WTC11 (cell line): ENCODE data around the gene DYSF. TPM values are rescaled to one million over a fixed set of nuclear protein-coding genes. Genes with fewer than 3 reads are reported as not detected.

Experiments
- ATAC-seq: fragments of 200-7000 bp; cut with Tn5 transposase; 2 replicates; pipeline ENCODE4 v1.10.0; 2021; ENCODE audit warnings: mild to moderate bottlenecking, moderate library complexity
- CTCF ChIA-PET: fragments of 300-600 bp; sonication (Branson Sonifier 250); formaldehyde crosslinking; loops from one replicate; lab custom pipeline; 2021; ENCODE audit warnings: antibody characterized with exemption; lab: Charles Lee
- POLR2A ChIA-PET: fragments of 350-600 bp; sonication (Branson Sonifier 250); formaldehyde crosslinking; loops from one replicate; lab custom pipeline; 2021; ENCODE audit warnings: antibody characterized with exemption; lab: Charles Lee
- DNase-seq: peaks from one replicate; pipeline ENCODE4 v3.0.0; 2021; ENCODE audit warnings: low spot score
- H3K27ac Mint-ChIP-seq: 2 replicates; pipeline ENCODE4 v1.8.0; 2021; ENCODE audit warnings: mixed read lengths
- H3K27me3 Mint-ChIP-seq: 2 replicates; pipeline ENCODE4 v1.8.0; 2021; ENCODE audit warnings: low read depth, mild to moderate bottlenecking, moderate library complexity, mixed read lengths
- H3K36me3 Mint-ChIP-seq: 2 replicates; pipeline ENCODE4 v1.8.0; 2021; ENCODE audit warnings: mixed read lengths
- H3K4me1 Mint-ChIP-seq: 2 replicates; pipeline ENCODE4 v1.8.0; 2022; ENCODE audit warnings: mixed read lengths
- H3K4me3 Mint-ChIP-seq: 2 replicates; pipeline ENCODE4 v1.8.0; 2021; ENCODE audit warnings: mild to moderate bottlenecking, moderate library complexity, mixed read lengths
- H3K9me3 Mint-ChIP-seq: 2 replicates; pipeline ENCODE4 v1.8.0; 2021; ENCODE audit warnings: mixed read lengths
- ATF1 ChIP-seq: sonication (generic); formaldehyde crosslinking; IDR thresholded peaks from 2 replicates; pipeline ENCODE4 v1.8.1; 2023; ENCODE audit warnings: mild to moderate bottlenecking, moderate library complexity, missing genetic modification reagents
- ATF6 ChIP-seq: sonication (generic); formaldehyde crosslinking; IDR thresholded peaks from 2 replicates; pipeline ENCODE4 v1.8.1; 2023; ENCODE audit warnings: mild to moderate bottlenecking, missing genetic modification reagents
- ETV6 ChIP-seq: sonication (generic); formaldehyde crosslinking; IDR thresholded peaks from 2 replicates; pipeline ENCODE4 v1.8.1; 2022; ENCODE audit warnings: mild to moderate bottlenecking, missing genetic modification reagents
- FOXK1 ChIP-seq: sonication (generic); formaldehyde crosslinking; IDR thresholded peaks from 2 replicates; pipeline ENCODE4 v1.8.0; 2022; ENCODE audit warnings: mild to moderate bottlenecking, moderate library complexity, missing genetic modification reagents
- MYBL2 ChIP-seq: sonication (generic); formaldehyde crosslinking; IDR thresholded peaks from 2 replicates; pipeline ENCODE4 v1.8.1; 2023; ENCODE audit warnings: mild to moderate bottlenecking, moderate library complexity, missing genetic modification reagents
- PRDM15 ChIP-seq: sonication (generic); formaldehyde crosslinking; IDR thresholded peaks from 2 replicates; pipeline ENCODE4 v1.8.0; 2022; ENCODE audit warnings: missing genetic modification reagents
- PRRX2 ChIP-seq: fragments of 250-450 bp; sonication (Bioruptor Pico); IDR thresholded peaks from 2 replicates; pipeline ENCODE4 v1.8.0; 2021; ENCODE audit warnings: mild to moderate bottlenecking
- TP53 ChIP-seq: sonication (generic); formaldehyde crosslinking; IDR thresholded peaks from 2 replicates; pipeline ENCODE4 v1.8.1; 2023; ENCODE audit warnings: mild to moderate bottlenecking, missing genetic modification reagents
- USF2 ChIP-seq: sonication (generic); formaldehyde crosslinking; IDR thresholded peaks from 2 replicates; pipeline ENCODE4 v1.8.1; 2023; ENCODE audit warnings: mild to moderate bottlenecking, missing genetic modification reagents, moderate library complexity
- ZNF232 ChIP-seq: sonication (generic); formaldehyde crosslinking; IDR thresholded peaks from 2 replicates; pipeline ENCODE4 v1.8.0; 2022; ENCODE audit warnings: mild to moderate bottlenecking, missing genetic modification reagents
- ZNF281 ChIP-seq: sonication (generic); formaldehyde crosslinking; IDR thresholded peaks from 2 replicates; pipeline ENCODE4 v1.8.0; 2023; ENCODE audit warnings: mild to moderate bottlenecking, missing genetic modification reagents
- ZNF396 ChIP-seq: fragments of 250-450 bp; sonication (Bioruptor Pico); IDR thresholded peaks from 2 replicates; pipeline ENCODE4 v1.8.0; 2021; ENCODE audit warnings: mild to moderate bottlenecking, moderate library complexity, borderline replicate concordance
- ZNF425 ChIP-seq: fragments of 250-450 bp; sonication (Bioruptor Pico); conservative IDR thresholded peaks from 2 replicates; pipeline ENCODE4 v1.9.0; 2021; ENCODE audit warnings: mild to moderate bottlenecking
- total RNA-seq: library from RNA; stranded (reverse); gene quantifications from 3 replicates; pipeline ENCODE4 v1.2.3, GENCODE V29; 2021
- TF ChIP-seq, protein P1 (sequence below): sonication (generic); formaldehyde crosslinking; IDR thresholded peaks from 2 replicates; pipeline ENCODE4 v1.8.1; 2022; ENCODE audit warnings: low read depth, mild to moderate bottlenecking, moderate library complexity, missing genetic modification reagents, borderline replicate concordance
- TF ChIP-seq, protein P2 (sequence below): fragments of 250-450 bp; sonication (Bioruptor Pico); IDR thresholded peaks from 2 replicates; pipeline ENCODE4 v1.9.0; 2021; ENCODE audit warnings: mild to moderate bottlenecking
- TF ChIP-seq, protein P3 (sequence below): fragments of 250-450 bp; sonication (Bioruptor Pico); IDR thresholded peaks from 2 replicates; pipeline ENCODE4 v1.9.0; 2021; ENCODE audit warnings: mild to moderate bottlenecking

DYSF gene
- total RNA-seq, 1 experiment from 2014 or later, result 14.8 TPM

GRCh38 chr2:71609958-71610357 is 156.6 kb downstream of the DYSF start:
- Mint-ChIP-seq H3K9me3 (no peaks in the 10 kb centered on the region), H3K27ac (no peak overlapping the region), H3K4me3 (no peak overlapping the region), H3K36me3 (no peaks in the 10 kb centered on the region), H3K4me1 (peaks cover 11% of the 10 kb centered on the region), H3K27me3 (0 out of 2 replicates have a peak, but pooled peaks cover 2% of the 10 kb centered on the region)
- POLR2A ChIA-PET, result no interaction called here
- ATAC-seq, result no peak
- no peak for DNase-seq
- CTCF ChIA-PET, result no interaction called here
- TF ChIP-seq USF2 (CRISPR knock-in tag) (no peak), FOXK1 (CRISPR knock-in tag) (no peak), ZNF232 (CRISPR knock-in tag) (no peak), PRDM15 (CRISPR knock-in tag) (no peak), ATF1 (CRISPR knock-in tag) (no peak), PRRX2 (CRISPR knock-in tag) (no peak), ZNF396 (CRISPR knock-in tag) (no peak), TP53 (no peak), ETV6 (CRISPR knock-in tag) (no peak), ZNF281 (CRISPR knock-in tag) (no peak), MYBL2 (no peak), ATF6 (CRISPR knock-in tag) (no peak), ZNF425 (CRISPR knock-in tag) (no peak)
- TF ChIP-seq, protein P1, sequence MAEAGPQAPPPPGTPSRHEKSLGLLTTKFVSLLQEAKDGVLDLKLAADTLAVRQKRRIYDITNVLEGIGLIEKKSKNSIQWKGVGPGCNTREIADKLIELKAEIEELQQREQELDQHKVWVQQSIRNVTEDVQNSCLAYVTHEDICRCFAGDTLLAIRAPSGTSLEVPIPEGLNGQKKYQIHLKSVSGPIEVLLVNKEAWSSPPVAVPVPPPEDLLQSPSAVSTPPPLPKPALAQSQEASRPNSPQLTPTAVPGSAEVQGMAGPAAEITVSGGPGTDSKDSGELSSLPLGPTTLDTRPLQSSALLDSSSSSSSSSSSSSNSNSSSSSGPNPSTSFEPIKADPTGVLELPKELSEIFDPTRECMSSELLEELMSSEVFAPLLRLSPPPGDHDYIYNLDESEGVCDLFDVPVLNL (CRISPR knock-in tag), result no peak
- TF ChIP-seq, protein P2, sequence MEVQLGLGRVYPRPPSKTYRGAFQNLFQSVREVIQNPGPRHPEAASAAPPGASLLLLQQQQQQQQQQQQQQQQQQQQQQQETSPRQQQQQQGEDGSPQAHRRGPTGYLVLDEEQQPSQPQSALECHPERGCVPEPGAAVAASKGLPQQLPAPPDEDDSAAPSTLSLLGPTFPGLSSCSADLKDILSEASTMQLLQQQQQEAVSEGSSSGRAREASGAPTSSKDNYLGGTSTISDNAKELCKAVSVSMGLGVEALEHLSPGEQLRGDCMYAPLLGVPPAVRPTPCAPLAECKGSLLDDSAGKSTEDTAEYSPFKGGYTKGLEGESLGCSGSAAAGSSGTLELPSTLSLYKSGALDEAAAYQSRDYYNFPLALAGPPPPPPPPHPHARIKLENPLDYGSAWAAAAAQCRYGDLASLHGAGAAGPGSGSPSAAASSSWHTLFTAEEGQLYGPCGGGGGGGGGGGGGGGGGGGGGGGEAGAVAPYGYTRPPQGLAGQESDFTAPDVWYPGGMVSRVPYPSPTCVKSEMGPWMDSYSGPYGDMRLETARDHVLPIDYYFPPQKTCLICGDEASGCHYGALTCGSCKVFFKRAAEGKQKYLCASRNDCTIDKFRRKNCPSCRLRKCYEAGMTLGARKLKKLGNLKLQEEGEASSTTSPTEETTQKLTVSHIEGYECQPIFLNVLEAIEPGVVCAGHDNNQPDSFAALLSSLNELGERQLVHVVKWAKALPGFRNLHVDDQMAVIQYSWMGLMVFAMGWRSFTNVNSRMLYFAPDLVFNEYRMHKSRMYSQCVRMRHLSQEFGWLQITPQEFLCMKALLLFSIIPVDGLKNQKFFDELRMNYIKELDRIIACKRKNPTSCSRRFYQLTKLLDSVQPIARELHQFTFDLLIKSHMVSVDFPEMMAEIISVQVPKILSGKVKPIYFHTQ (CRISPR knock-in tag), result no peak
- TF ChIP-seq, protein P3, sequence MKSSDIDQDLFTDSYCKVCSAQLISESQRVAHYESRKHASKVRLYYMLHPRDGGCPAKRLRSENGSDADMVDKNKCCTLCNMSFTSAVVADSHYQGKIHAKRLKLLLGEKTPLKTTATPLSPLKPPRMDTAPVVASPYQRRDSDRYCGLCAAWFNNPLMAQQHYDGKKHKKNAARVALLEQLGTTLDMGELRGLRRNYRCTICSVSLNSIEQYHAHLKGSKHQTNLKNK (CRISPR knock-in tag), result no peak
